ENCODE measurements around the gene SPECC1L.

Gene SPECC1L

DNA sequence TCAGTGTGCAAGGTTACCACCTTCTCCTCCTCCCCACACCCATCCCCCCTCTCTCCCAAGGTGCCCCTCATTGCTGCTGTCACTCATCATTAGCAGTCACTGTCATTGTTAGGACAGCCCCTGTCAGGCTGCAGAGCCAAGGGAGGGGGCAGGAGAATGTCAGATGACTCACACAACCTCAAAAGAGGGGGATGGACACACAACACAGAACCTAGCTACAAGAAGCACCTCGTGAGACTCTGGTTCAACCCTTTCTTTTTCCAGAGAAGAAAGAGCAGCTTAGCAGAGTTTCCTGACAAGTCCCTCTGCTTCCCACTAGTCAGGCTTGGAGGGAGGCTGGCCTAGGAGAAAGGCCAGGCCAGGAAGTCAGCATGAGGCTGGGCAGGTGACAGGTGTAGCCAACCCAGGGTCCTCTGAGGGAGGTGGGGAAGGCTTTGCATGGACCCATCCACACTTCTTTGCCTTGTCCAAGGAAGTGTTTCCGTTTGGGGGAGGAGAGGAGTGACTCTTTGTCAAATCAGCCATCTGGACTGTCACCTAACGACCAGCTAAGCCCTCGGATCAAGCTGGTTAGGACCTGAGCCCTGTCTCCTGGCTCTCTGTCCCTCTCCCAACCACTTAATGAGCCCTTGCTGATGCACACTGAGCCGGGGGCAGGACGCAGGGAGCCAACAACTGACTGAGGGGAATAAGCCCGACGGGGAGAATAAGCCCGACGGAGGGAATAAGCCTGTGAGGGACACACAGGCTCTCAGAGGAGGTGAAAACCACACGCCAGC, 175.0 kb downstream of the SPECC1L start:
- DNase-seq (ENCODE audit: low read depth), result no peak

DNA sequence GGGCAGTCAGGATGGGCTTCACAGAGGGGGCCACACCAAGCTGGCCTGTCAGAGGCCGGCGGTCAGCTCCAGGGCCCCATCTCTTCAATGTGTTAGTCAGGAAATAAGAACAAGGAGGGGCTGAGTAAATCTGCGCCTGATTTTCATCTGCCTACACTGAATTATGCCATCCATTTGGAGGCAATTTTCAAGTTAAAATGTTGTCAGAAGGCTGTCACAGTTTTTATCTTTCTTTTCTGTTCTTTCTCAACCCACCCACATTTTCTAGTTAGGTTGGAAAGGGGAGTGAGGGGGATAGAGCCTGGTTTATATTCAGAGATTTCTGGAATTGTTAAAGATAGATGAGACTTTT, 175.6 kb downstream of the SPECC1L start:
- no peak for DNase-seq (ENCODE audit: low read depth)

DNA sequence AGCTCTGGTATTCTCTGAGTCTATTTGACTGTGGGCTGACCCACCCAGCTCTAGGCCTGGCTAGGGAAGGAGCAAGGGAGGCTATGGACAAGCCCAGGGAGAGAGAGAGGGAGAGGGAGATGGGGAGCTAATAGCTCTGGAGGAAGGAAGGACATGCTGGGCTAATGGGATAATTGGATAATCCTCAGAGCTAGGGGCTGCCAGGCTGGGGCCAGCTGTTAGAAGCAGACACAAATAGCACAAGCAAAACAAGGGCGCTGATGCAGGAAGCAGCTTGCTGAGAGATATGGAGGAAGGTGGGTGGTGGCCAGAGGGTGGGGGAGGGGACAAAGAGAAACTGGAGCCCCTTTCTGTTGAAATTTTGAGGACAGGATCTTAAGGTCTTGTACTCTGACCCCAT, 180.0 kb downstream of the SPECC1L start:
- DNase-seq (ENCODE audit: low read depth), result no peak

DNA sequence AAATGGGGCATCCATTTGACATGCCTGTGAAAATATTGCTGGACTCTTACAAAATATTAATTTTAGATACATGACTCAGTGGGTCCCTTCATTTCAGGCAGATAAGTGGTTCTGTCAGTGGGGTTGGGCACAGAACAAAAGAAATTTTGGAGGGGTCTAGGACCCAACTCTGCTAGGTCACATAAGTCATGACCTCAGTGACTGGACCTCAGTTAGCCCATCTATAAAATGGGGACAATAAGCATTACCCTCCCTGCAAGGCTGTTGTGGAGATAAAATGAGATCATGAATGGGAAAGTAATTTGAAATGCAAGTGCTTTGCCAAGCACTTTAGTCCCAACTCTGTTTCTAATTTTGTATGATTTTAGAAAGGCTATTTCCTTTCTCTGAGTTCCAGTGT, 180.5 kb downstream of the SPECC1L start:
- no peak for DNase-seq (ENCODE audit: low read depth)

DNA sequence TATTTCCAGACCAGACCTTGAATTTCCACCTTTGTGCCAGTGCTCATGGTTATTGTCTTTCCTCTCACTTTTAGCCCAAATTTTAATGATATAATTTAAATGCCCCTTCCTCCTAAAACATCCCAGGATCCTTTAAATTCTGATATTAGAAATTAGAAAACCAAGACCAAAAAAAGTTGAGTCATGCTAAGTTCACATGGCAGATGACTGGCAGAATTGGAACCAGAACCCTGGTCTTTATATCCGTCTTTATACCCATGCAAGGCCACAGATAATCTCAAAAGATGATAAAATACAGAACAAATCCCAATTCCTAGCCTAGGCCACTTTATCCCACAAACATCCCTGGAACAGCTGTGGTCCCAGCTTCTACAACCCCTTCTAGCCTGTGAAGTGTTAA, 183.2 kb downstream of the SPECC1L start:
- DNase-seq (ENCODE audit: low read depth), result no peak

DNA sequence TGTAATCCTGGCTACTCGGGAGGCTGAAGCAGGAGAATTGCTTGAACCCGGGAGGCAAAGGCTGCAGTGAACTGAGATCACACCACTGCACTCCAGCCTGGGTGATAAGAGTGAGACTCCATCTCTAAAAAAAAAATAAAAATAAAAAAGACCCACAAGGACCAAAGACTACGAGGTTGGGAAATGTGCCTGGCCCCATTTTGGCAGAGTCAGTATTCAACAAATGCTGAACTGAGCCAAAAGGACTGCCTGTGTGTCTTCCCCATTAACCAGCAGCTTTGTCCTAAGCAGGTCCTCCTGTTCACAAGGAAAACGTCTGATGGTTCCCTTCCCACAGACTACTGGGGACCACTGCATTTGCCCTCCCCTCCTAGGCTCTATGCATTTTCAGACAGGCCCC, 184.4 kb downstream of the SPECC1L start:
- no peak for DNase-seq (ENCODE audit: low read depth)

DNA sequence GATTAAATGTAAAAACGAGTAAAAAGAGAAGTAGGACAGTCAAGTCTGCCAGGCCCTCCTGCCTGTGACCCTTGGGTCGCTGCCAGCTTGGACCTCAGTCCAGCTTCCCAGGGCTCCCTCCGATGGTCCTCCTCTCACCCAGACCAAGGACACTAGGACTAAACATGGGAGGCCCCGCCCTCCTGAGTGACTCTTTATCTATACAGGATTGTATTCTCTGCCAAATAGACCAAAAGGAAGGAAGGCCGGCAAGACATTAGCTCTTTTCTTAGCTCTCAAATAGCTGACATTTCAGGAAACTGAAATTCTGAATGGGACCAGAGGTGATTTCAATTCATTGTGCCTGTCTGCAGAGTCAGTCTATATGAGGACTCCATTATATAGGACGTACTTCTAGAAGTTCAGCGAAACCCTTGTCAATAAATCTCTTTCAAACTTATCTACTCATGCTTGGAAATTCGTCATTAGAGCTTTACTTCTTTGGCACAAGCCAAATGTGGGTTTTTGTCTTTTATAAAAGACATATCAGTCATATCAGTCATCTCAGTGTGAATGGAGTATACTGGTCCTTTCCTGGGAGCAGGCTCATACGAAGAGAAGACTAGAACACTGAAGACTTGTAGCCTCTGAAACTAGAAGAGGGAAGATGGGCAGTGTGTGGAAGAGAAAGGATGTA, 185.3 kb downstream of the SPECC1L start:
- no peak for DNase-seq (ENCODE audit: low read depth)

DNA sequence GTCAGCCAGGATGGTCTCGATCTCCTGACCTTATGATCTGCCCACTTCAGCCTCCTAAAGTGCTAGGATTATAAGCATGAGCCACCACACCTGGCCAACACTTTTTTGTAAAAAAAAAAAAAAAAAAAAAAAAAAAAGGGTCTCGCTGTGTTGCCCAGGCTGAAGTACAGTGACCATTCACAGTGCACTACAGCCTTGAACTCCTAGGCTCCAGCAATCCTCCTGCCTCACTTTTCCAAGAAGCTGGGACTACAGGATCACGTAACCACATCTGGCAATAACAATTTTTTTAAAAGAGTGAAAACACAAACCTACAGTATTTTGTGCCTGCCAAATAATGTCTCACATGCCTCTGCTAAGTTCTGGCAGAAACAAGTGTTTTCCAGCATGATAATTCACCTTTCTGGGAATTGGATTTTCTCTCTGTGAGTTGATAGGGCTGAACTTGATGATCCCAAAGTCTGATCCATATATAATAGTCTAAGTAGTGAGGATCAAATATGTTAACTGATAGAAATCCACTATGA, 187.3 kb downstream of the SPECC1L start:
- no peak for DNase-seq (ENCODE audit: low read depth)

DNA sequence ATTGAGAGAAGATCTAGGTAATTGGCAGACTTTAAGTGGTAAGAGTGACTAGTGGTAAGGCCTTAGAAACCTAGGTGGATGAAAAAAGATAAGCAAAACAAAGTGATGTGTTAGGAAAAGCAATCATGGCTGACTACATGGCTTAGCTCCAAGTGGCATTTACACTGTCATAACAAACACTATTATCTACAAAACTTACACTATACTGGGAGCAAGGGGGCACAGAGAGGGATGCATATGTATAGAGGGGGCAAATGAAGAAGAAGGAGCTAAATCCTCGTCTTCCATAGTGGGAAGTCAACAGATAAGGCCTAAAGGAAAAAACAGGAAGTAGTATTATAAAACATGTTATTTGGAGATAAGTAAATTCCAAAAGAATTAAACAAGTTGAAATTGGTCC, 189.3 kb downstream of the SPECC1L start:
- no peak for DNase-seq (ENCODE audit: low read depth)

DNA sequence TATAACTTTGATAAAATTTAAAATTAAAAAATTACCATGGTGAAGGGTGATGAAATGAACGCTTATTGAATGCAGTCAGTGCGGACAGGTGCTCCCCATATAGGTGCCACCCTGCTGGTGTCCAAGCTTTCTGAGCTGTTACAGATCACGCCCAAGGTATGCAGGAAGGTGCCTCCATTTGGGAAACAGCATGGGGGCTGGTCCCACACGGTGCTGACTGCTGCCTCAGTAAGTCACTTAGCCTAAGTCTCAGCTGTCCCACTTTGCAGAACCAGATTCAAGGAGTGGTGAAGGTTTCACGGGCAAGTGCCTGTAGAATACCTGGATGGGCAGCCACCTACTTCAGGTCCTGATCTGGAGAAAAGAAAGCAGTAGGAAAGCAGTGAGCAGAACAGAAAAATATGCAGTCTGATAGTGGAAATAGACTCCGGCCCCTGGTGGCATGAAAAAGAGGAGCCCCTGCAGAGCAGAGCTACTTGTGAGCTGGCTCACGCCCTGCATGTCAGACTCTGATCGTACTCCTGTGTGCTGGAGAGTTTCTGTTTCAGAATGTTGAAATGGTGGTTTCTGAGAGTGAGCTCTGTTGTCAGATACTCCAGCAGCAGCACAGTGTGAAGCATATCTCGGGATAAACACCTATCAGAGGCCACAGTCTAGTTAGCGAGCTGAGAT, 189.9 kb downstream of the SPECC1L start:
- DNase-seq (ENCODE audit: low read depth), result no peak

DNA sequence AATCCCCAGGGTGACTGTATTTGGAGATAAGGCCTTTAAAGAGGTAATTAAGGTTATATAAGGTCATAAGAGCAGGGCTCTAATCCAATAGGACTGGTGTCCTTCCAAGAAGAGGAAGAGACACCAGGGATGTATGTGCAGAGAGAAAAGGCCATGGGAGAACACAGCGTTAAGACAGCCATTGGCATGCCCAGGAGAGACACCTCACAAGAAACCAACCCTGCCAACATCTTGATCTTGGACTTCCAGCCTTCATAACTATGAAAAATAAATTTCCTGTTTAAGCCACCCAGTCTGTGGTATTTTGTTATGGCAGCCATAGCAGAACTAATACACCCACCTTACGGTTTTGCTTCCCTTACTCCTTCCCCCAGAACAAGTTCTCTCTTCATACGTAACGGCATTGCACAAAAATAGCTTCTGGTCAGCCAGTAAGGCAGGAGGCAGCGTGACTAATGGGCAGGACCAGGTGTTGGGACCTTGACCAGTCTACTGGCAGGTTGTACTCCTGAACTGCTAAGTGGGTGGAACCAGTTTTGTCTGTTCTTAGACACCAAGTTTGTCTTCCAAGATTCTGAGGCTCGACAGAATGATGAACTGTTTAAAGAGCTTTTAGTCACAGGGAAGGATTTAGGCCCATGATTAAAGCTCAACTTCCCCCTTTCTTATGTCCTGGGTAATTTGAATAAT, 192.6 kb downstream of the SPECC1L start:
- no peak for DNase-seq (ENCODE audit: low read depth)

DNA sequence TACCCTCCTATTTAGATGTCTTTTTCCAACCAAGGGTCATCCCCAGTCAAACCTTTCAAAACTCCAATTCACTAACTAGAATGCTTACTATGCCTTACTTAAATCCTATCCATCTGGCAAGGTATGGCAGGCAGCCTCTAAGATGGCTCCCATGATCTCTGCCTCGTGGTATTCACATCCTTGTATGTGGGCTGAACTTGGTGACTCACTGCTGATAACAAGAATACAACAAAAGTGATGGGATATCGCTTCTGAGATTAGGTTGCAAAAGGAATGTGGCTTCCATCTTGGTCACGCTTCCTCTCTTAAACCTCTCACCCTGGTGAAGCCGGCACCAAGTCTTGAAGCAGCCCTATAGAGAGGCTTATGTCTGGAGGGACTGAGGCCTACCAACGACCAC, 194.9 kb downstream of the SPECC1L start:
- DNase-seq (ENCODE audit: low read depth), result peak; percentile 67

DNA sequence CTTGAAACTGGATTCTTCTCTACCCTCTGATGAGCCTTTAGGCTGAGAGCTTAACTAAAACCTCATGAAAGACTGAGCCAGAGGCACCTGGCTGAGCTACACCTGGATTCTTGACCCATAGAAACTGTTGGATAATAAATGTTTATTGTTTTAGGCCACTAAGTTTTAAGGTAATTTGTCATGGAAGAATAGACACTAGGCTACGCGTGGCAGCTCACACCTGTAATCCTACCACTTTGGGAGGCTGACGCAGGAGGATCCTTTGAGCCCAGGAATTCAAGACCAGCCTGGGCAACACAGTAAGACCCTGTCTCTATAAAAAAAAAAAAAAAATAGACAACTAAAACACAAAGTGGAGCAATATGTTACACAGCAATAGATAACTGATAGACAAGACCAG, 195.3 kb downstream of the SPECC1L start:
- no peak for DNase-seq (ENCODE audit: low read depth)

DNA sequence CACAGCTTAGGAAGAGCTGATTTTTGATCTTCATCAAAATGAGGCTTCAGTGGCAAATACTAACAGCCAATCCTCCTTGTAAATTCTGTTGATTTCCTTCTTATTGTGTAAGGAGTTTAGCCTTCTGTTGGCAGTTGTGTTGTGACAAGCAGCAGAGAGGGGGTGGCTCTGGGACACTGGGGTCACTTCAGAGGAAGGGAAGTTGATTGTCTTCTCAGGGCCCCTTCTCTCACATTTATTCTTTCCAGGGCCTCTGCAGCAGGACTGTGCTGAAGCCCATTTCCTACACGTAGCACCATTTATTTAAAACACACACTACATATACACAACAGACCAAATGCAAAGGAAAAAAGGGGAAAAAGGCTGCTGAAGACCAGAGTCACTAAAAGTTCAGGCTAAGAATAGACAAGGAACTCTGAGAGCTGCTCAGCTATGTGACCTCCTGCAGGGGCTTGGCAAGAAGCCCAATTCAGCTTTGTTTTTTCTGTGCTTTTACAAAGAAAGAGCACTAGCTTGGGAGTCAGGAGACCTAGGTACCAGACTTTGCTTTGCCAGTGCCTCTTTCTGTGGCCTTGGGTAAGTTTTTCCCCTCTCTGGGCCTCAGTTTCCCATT, 196.2 kb downstream of the SPECC1L start:
- peak; percentile 51 for DNase-seq (ENCODE audit: low read depth)

DNA sequence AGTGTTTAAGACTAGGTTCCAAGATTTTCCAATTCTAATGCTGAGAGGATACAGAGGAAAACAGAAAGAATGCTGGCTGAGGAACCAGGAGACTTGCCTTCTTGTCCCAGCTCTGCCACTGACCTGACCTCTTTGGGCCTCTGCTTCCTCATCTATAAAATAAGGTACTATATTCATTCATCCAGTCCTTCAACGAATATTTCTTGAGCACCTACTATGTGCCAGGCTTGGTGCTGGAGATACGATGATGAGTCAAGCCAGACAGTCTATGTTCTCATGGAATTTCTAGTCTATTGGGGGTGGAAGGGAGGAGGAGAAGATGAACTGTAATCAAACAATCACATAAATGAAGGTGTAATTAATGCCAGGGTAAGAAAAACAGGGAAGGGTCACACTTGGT, 196.7 kb downstream of the SPECC1L start:
- DNase-seq (ENCODE audit: low read depth), result no peak

Data from ELR (cell line).